Endothelial cell of umbilical vein (primary cell): ENCODE measurements around the gene CHML. TPM values are rescaled to one million over a fixed set of nuclear protein-coding genes. Genes with fewer than 3 reads are reported as not detected.

Experiments
- BruUV-seq: library from RNA; stranded (reverse); fragments of 400-500 nt; replicated peaks from 2 replicates; lab custom pipeline; 2021; lab: Mats Ljungman, UMichigan
- CTCF ChIA-PET: fragments of 300-600, 350-600 bp; sonication (Branson Sonifier 250); formaldehyde crosslinking; loops from one replicate; lab custom pipeline; 2021; ENCODE audit warnings: antibody characterized with exemption, inconsistent platforms; lab: Charles Lee
- POLR2A ChIA-PET: fragments of 300-600, 350-600 bp; sonication (Branson Sonifier 250); formaldehyde crosslinking; loops from one replicate; lab custom pipeline; 2021; ENCODE audit warnings: antibody characterized with exemption, inconsistent platforms; lab: Charles Lee
- DNase-seq: peaks from one replicate; pipeline ENCODE4 v3.0.0-alpha.2; 2011; ENCODE audit warnings: low read depth, low spot score
- FAIRE-seq: peaks from 2 replicates; lab custom pipeline; 2011; peaks lifted over from hg19 to GRCh38; lab: Jason Lieb, UNC
- H2AFZ ChIP-seq: 2 replicates; pipeline ENCODE4 v1.6.0; 2012; ENCODE audit warnings: low read depth, low read length, control low read depth, inconsistent platforms
- H3K27ac ChIP-seq: 2 replicates; pipeline ENCODE4 v1.5.1; 2011; ENCODE audit warnings: low read depth, mild to moderate bottlenecking, control low read depth, low read length, moderate library complexity; ENCODE audit not compliant: insufficient read depth
- H3K27me3 ChIP-seq, 2 experiments: 2 replicates each; pipeline versions ENCODE4 v1.6.0 to v1.6.1; 2011; ENCODE audit warnings: low read length in 2 of 2, mixed read lengths in 1 of 2; ENCODE audit not compliant: control insufficient read depth in 2 of 2, insufficient read depth in 2 of 2
- H3K36me3 ChIP-seq, 2 experiments: 2 replicates in 1 of 2; 3 replicates in 1 of 2; pipeline ENCODE4 v1.5.1; 2011; ENCODE audit warnings: low read length in 2 of 2, mild to moderate bottlenecking in 1 of 2, moderate library complexity in 1 of 2; ENCODE audit not compliant: control insufficient read depth in 2 of 2, insufficient read depth in 2 of 2; ENCODE audit errors: extremely low read depth in 1 of 2
- H3K4me1 ChIP-seq: 3 replicates; pipeline ENCODE4 v1.5.1; 2011; ENCODE audit warnings: mild to moderate bottlenecking, low read length; ENCODE audit not compliant: control insufficient read depth, insufficient read depth; ENCODE audit errors: extremely low read depth
- H3K4me2 ChIP-seq: 2 replicates; pipeline ENCODE4 v1.6.1; 2011; ENCODE audit warnings: low read length, control low read depth, mixed read lengths; ENCODE audit not compliant: insufficient read depth
- H3K4me3 ChIP-seq, 3 experiments: fragments of 200-600 bp in 1 of 3; sonication (generic), shearing (Covaris generic) in 1 of 3; replicated peaks in 1 of 3; 2 replicates each; pipeline ENCODE4 v1.5.1; 2011 to 2016; ENCODE audit warnings: control low read depth in 3 of 3, low read length in 3 of 3, mild to moderate bottlenecking in 2 of 3, inconsistent platforms in 1 of 3, low read depth in 1 of 3, moderate library complexity in 1 of 3; ENCODE audit not compliant: insufficient read depth in 1 of 3
- H3K79me2 ChIP-seq: 2 replicates; pipeline ENCODE4 v1.6.0; 2012; ENCODE audit warnings: low read length, inconsistent platforms; ENCODE audit not compliant: control insufficient read depth, insufficient read depth
- H3K9ac ChIP-seq: replicated peaks from 2 replicates; pipeline ENCODE3; 2011; ENCODE audit warnings: low read length, control low read depth; ENCODE audit not compliant: insufficient read depth; ENCODE audit errors: extremely low read depth
- H3K9me1 ChIP-seq: replicated peaks from 3 replicates; pipeline ENCODE4 v1.6.0; 2011; ENCODE audit warnings: mild to moderate bottlenecking, low read length; ENCODE audit not compliant: control insufficient read depth, insufficient read depth; ENCODE audit errors: extremely low read depth
- H3K9me3 ChIP-seq: replicated peaks from 2 replicates; pipeline ENCODE4 v1.5.1; 2012; ENCODE audit warnings: low read length, inconsistent platforms; ENCODE audit not compliant: control insufficient read depth, insufficient read depth
- H4K20me1 ChIP-seq: replicated peaks from 2 replicates; pipeline ENCODE3; 2011; ENCODE audit warnings: mild to moderate bottlenecking, low read length; ENCODE audit not compliant: control insufficient read depth, insufficient read depth; ENCODE audit errors: extremely low read depth
- EZH2 ChIP-seq: IDR thresholded peaks from 2 replicates; pipeline ENCODE4 v1.6.1; 2012; ENCODE audit warnings: borderline replicate concordance, low read depth, mild to moderate bottlenecking, moderate library complexity, low read length, inconsistent platforms; ENCODE audit not compliant: severe bottlenecking
- FOS ChIP-seq: IDR thresholded peaks from 2 replicates; pipeline ENCODE4 v1.6.1; 2011; ENCODE audit warnings: mild to moderate bottlenecking, low read length, moderate library complexity, borderline replicate concordance; ENCODE audit not compliant: insufficient read depth
- GATA2 ChIP-seq: IDR thresholded peaks from 2 replicates; pipeline ENCODE4 v1.7.0; 2011; ENCODE audit warnings: low read depth, mild to moderate bottlenecking, moderate library complexity, mixed read lengths, low read length; ENCODE audit not compliant: insufficient read length, insufficient read depth
- JUN ChIP-seq: IDR thresholded peaks from 2 replicates; pipeline ENCODE4 v1.6.1; 2011; ENCODE audit warnings: borderline replicate concordance, low read depth; ENCODE audit not compliant: insufficient read length, insufficient read depth
- MYC ChIP-seq: IDR thresholded peaks from one replicate; pipeline ENCODE4 v1.6.1; 2011; ENCODE audit warnings: mild to moderate bottlenecking, low read depth, low read length
- POLR2A ChIP-seq: IDR thresholded peaks from 2 replicates; pipeline ENCODE4 v1.6.1; 2012; ENCODE audit warnings: low read depth, mild to moderate bottlenecking, control low read depth, low read length
- POLR2AphosphoS5 ChIP-seq: IDR thresholded peaks from 2 replicates; pipeline ENCODE4 v1.6.1; 2012; ENCODE audit warnings: low read depth, mild to moderate bottlenecking, control low read depth, low read length, moderate library complexity; ENCODE audit not compliant: insufficient read depth
- dilution Hi-C: fragments of 300-500 bp; cut with MboI; formaldehyde crosslinking; loops from one replicate; pipeline ENCODE4 v1.15.0; 2019; ENCODE audit warnings: low sequenced_read_pairs; ENCODE audit not compliant: extremely low pct_ligation_motif_present
- intact Hi-C: fragments of 100-400 bp; cut with micrococcal nuclease; formaldehyde crosslinking; loops from one replicate; pipeline ENCODE4 v1.10.0; 2022
- polyA plus RNA-seq, 4 experiments: library from polyadenylated mRNA; depleted of rRNA in 3 of 4; stranded (reverse) in 3 of 4; unstranded in 1 of 4; fragments of >200 nt; gene quantifications; 2 replicates each; pipeline versions ENCODE4 v1.2.1 to v1.2.3, GENCODE V29; 2011 to 2012; ENCODE audit warnings: missing spikeins in 1 of 4
- total RNA-seq: library from RNA; stranded (reverse); gene quantifications from 2 replicates; pipeline ENCODE4 v1.2.3, GENCODE V29; 2021
- TF ChIP-seq, protein P1 (sequence below): IDR thresholded peaks from 2 replicates; pipeline ENCODE4 v1.6.1; 2011; ENCODE audit not compliant: insufficient read depth, insufficient read length
- TF ChIP-seq, protein P2 (sequence below), 2 donors: IDR thresholded peaks; 1 replicate in 1 of 2; 2 replicates in 1 of 2; pipeline ENCODE4 v1.5.1; 2011; ENCODE audit warnings: low read length in 2 of 2, mild to moderate bottlenecking in 2 of 2, moderate library complexity in 2 of 2, control low read depth in 1 of 2, inconsistent platforms in 1 of 2, low read depth in 1 of 2; ENCODE audit not compliant: insufficient read depth in 1 of 2; ENCODE audit errors: extremely low read depth in 1 of 2

The CHML gene
- total and polyA plus RNA-seq, 2 donors (not counting 3 experiments of a cell fraction or from before 2014, with no cell fraction given): 3.3 to 22.3 TPM

DNA sequence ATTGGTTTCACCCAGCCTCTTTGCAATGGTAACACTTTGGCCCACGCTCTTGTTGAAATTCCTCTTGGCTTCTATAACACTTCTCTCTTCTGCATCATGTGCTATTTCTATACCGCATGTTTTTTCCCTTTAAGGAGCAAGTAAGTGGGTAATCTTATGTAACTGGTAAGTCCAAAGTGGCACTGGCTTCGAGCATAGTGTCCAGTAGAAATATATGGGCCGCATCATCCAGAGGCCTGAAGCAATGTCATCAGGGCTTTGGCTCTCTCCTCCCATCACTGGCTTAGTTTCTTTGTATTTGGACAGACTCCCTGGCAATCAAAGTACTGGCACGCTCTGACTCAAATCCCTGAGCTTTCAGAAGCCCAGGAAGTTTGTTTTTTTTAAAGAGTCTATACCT, 17.5 kb downstream of the CHML start:
- no peaks in the 10 kb centered on the region for H3K36me3 ChIP-seq
- H3K9me1 ChIP-seq: no peaks in the 10 kb centered on the region
- no peaks in the 10 kb centered on the region for H3K4me1 ChIP-seq
- FAIRE-seq (no peak), DNase-seq (no peak)
- TF ChIP-seq JUN: no peak
- TF ChIP-seq POLR2AphosphoS5: no peak
- TF ChIP-seq MYC: no peak
- no peak for TF ChIP-seq EZH2
- TF ChIP-seq GATA2: no peak
- TF ChIP-seq FOS: no peak
- TF ChIP-seq, protein P1, sequence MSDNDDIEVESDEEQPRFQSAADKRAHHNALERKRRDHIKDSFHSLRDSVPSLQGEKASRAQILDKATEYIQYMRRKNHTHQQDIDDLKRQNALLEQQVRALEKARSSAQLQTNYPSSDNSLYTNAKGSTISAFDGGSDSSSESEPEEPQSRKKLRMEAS: no peak
- TF ChIP-seq, protein P2, sequence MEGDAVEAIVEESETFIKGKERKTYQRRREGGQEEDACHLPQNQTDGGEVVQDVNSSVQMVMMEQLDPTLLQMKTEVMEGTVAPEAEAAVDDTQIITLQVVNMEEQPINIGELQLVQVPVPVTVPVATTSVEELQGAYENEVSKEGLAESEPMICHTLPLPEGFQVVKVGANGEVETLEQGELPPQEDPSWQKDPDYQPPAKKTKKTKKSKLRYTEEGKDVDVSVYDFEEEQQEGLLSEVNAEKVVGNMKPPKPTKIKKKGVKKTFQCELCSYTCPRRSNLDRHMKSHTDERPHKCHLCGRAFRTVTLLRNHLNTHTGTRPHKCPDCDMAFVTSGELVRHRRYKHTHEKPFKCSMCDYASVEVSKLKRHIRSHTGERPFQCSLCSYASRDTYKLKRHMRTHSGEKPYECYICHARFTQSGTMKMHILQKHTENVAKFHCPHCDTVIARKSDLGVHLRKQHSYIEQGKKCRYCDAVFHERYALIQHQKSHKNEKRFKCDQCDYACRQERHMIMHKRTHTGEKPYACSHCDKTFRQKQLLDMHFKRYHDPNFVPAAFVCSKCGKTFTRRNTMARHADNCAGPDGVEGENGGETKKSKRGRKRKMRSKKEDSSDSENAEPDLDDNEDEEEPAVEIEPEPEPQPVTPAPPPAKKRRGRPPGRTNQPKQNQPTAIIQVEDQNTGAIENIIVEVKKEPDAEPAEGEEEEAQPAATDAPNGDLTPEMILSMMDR (IDR thresholded peaks at IDR 0.05; ENCODE audit: extremely low read depth in 1 of 2, insufficient read depth in 1 of 2, low read depth in 1 of 2, low read length in 2 of 2): no peak
- no peak for TF ChIP-seq POLR2A
- ChIA-PET POLR2A (no interaction called here), CTCF (interaction anchor here (4.8 kb wide), 1 partner anchor 12 kb away, joined by 30 read pairs; no protein-coding TSS in a partner anchor)
- no peak overlapping the region for H3K9ac ChIP-seq
- no peak overlapping the region for H3K4me3 ChIP-seq
- H3K9me3 ChIP-seq: no peaks in the 10 kb centered on the region
- no peaks in the 10 kb centered on the region for H3K79me2 ChIP-seq
- no peak overlapping the region for H3K27ac ChIP-seq
- H3K27me3 ChIP-seq: no peaks in the 10 kb centered on the region
- H2AFZ ChIP-seq: no peak overlapping the region
- H4K20me1 ChIP-seq: no peaks in the 10 kb centered on the region
- intact Hi-C loops: no loop called here
- BruUV-seq: no TSS peak
- dilution Hi-C loops: no loop called here
- no peak overlapping the region for H3K4me2 ChIP-seq
